ENCODE data around the gene FBXO10. TPM values are rescaled to one million over a fixed set of nuclear protein-coding genes. Genes with fewer than 3 reads are reported as not detected.
A peak's percentile ranks its signal among the peaks of the same experiment; 100 is the strongest.

The FBXO10 gene
- total RNA-seq, 1 donor from 2014 or later = 2.9 TPM

DNA sequence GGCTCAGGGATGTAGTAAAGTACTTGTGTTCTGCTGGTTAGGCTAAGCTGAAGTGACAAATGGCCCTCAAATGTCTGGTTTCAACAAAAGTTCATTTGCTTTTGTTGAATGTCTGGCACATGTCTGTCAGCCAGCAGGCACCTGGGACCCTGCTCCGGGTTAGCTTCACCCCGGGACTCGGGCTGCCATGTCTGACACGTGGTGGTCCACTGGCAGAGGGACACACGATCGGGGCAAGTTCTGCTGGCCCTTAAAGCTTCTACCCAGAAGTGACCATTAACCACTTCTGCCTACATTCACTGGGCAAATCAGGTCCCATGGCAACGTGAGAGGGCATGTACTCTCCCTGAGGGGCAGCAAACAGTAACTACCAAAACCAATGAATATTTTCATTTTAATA is 66.6 kb downstream of the FBXO10 start:
- TF ChIP-seq, protein P1, sequence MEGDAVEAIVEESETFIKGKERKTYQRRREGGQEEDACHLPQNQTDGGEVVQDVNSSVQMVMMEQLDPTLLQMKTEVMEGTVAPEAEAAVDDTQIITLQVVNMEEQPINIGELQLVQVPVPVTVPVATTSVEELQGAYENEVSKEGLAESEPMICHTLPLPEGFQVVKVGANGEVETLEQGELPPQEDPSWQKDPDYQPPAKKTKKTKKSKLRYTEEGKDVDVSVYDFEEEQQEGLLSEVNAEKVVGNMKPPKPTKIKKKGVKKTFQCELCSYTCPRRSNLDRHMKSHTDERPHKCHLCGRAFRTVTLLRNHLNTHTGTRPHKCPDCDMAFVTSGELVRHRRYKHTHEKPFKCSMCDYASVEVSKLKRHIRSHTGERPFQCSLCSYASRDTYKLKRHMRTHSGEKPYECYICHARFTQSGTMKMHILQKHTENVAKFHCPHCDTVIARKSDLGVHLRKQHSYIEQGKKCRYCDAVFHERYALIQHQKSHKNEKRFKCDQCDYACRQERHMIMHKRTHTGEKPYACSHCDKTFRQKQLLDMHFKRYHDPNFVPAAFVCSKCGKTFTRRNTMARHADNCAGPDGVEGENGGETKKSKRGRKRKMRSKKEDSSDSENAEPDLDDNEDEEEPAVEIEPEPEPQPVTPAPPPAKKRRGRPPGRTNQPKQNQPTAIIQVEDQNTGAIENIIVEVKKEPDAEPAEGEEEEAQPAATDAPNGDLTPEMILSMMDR (conservative IDR thresholded peaks at IDR 0.05; ENCODE audit: low read depth, low read length) = no peak
- H3K4me3 ChIP-seq (ENCODE audit: low read depth, low read length) = no peak overlapping the region
- DNase-seq (ENCODE audit: low read depth) = no peak

DNA sequence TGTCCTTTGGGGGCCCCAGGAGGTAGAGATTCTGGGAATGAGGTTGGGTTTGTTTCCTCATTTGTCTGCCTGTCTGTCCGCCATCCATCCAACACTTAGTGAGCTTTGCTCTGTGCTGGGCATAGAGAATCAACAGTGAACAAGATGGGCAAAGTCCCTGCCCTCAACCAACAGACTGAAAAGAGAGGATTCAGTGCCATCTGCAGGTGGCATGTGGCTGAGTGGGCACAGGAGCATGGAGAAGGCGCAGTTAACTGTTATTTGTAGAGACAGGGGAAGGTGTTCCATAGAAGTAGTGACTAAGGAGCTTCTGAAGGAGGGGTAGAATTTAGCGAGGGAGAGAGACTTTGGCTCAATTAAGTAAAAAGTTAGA is 67.4 kb downstream of the FBXO10 start:
- DNase-seq (ENCODE audit: low read depth) = no peak
- TF ChIP-seq, protein P1 (conservative IDR thresholded peaks at IDR 0.05; ENCODE audit: low read depth, low read length) = peak; percentile 38
- no peak overlapping the region for H3K4me3 ChIP-seq (ENCODE audit: low read depth, low read length)

DNA sequence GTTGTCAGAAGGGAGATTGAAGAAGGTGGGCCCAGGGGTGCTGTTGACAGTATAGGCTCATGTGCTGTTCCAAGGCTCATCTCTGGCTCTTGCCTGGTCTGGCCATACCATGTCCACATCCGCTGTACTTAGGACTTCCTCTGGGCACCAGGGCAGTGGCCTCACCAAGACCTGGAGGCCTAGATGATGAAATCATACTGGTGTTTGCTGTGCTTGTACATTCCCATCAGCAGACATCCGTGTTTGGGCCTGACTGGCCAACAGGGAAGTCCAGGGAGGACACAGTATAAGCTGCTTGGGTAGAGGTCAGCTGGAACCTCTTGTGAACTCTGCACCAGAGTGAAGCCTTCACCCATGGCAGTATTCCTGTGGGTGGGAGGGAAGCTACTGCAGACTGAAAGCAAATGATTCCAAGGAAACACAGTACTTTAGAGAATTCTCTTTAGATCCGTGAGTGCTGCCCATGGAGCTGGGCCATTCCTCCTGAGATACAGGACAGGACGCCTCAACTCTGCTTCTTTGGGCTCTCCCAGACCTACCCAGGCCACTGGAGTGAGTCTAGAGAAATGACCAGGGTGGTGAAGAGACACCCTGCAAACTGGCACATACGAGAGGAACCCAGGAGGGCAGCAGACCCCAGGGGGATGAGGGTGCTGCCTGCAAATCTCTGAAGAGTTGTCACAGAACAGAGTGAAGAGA is 67.9 kb downstream of the FBXO10 start:
- TF ChIP-seq, protein P1 (conservative IDR thresholded peaks at IDR 0.05; ENCODE audit: low read depth, low read length) = no peak
- DNase-seq (ENCODE audit: low read depth) = no peak
- H3K4me3 ChIP-seq (ENCODE audit: low read depth, low read length) = no peak overlapping the region

DNA sequence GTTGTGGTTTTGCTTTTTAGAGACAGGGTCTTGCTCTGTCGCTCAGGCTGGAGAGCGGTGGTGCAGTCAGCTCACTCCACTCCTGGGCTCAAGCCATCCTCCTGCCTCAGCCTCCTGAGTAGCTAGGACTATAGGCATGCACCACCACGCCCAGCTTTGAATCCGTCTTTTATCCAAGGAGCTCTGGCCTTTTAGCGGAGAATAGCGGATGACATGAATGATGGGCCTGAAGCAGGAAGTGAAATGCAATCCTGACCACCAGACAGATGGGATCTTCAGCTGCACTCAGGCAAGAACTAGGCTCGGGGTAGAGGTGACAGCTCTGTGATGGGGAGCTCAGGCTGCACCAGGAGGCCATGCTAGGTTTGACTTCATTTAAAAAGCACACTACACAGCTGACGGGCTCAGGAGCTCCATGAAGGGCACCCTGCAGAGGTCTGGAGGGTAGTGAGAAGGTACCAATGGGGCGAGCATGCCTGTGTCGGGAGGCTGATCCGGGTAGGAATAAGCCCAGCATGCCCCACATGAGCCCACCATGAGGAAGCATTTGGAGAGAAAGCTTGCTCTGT is 68.5 kb downstream of the FBXO10 start:
- TF ChIP-seq, protein P1 (conservative IDR thresholded peaks at IDR 0.05; ENCODE audit: low read depth, low read length) = no peak
- no peak overlapping the region for H3K4me3 ChIP-seq (ENCODE audit: low read depth, low read length)
- no peak for DNase-seq (ENCODE audit: low read depth)

DNA sequence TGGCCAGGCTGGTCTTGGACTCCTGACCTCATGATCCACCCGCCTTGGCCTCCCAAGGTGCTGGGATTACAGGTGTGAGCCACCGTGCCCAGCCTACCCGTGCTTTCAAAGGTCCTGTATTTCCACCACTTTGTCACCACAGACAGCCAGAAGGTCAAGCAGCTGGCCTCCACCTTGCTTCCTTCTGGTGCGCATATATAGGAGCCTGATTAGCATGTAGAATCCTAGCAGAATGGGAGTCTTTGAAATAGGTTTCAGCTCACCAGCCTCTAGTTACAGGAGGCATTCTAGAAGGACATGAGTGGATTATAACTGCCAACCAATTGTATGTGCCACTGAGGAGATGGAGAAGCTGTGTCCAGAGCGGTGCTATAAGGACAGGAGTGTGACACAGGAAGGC is 71.6 kb downstream of the FBXO10 start:
- no peak for DNase-seq (ENCODE audit: low read depth)
- H3K4me3 ChIP-seq (ENCODE audit: low read depth, low read length) = no peak overlapping the region
- TF ChIP-seq, protein P1 (conservative IDR thresholded peaks at IDR 0.05; ENCODE audit: low read depth, low read length) = no peak

DNA sequence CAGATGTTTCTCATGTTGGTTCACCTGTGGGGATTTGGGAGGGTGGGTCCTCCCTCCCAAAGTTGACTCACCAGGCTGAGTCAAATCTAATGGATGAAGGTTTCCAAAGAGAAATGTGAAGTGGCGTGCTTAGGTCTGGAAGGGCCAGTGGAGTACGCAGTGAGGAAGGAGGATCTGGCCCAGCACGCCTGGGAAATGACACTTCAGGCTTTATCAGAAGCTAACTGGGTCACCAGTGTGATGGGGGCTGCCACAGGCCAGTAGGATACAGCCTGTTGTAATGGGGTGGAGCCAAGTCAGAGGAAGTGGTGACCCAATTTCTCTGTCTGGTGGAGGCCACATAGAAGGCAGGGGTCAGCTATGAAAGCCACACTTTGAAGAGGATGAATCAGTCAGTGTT is 72.4 kb downstream of the FBXO10 start:
- no peak for DNase-seq (ENCODE audit: low read depth)
- H3K4me3 ChIP-seq (ENCODE audit: low read depth, low read length) = no peak overlapping the region
- TF ChIP-seq, protein P1 (conservative IDR thresholded peaks at IDR 0.05; ENCODE audit: low read depth, low read length) = no peak
